Astrocyte (in vitro differentiated cells and primary cell): ENCODE measurements around the gene FKBP7. TPM values are rescaled to one million over a fixed set of nuclear protein-coding genes. Genes with fewer than 3 reads are reported as not detected.

ENCODE experiments used
- DNase-seq: peaks from one replicate; pipeline ENCODE4 v3.0.0-alpha.2; 2010; ENCODE audit warnings: low read depth
- FAIRE-seq: peaks from 2 replicates; lab custom pipeline; 2011; peaks lifted over from hg19 to GRCh38; lab: Jason Lieb, UNC
- H2AFZ ChIP-seq: 2 replicates; pipeline ENCODE4 v1.6.0; 2012; ENCODE audit warnings: low read depth, low read length, inconsistent platforms
- H3K27ac ChIP-seq: 2 replicates; pipeline ENCODE4 v1.5.1; 2011; ENCODE audit warnings: low read depth, low read length, inconsistent platforms
- H3K27me3 ChIP-seq: 2 replicates; pipeline ENCODE4 v1.6.0; 2011; ENCODE audit warnings: low read length, inconsistent platforms; ENCODE audit not compliant: insufficient read depth
- H3K36me3 ChIP-seq: 2 replicates; pipeline ENCODE4 v1.5.1; 2011; ENCODE audit warnings: low read length, inconsistent platforms; ENCODE audit not compliant: insufficient read depth
- H3K4me1 ChIP-seq: 2 replicates; pipeline ENCODE4 v1.5.1; 2011; ENCODE audit warnings: low read length, inconsistent platforms; ENCODE audit not compliant: insufficient read depth
- H3K4me2 ChIP-seq: 2 replicates; pipeline ENCODE4 v1.6.0; 2012; ENCODE audit warnings: low read length, inconsistent platforms
- H3K4me3 ChIP-seq: 2 replicates; pipeline ENCODE4 v1.5.1; 2011; ENCODE audit warnings: low read depth, mild to moderate bottlenecking, low read length, inconsistent platforms; ENCODE audit not compliant: insufficient read depth
- H3K79me2 ChIP-seq: 2 replicates; pipeline ENCODE4 v1.6.0; 2012; ENCODE audit warnings: mild to moderate bottlenecking, low read length, inconsistent platforms; ENCODE audit not compliant: insufficient read depth
- H3K9ac ChIP-seq: 2 replicates; pipeline ENCODE4 v1.6.0; 2012; ENCODE audit warnings: mild to moderate bottlenecking, low read length, inconsistent platforms
- H3K9me3 ChIP-seq: 2 replicates; pipeline ENCODE4 v1.5.1; 2012; ENCODE audit warnings: low read depth, mild to moderate bottlenecking, low read length, inconsistent platforms; ENCODE audit not compliant: insufficient read depth
- H4K20me1 ChIP-seq: 2 replicates; pipeline ENCODE4 v1.6.0; 2012; ENCODE audit warnings: low read length, inconsistent platforms; ENCODE audit not compliant: insufficient read depth
- H3K27ac Mint-ChIP-seq: one replicate; pipeline ENCODE4 v1.8.0; 2021; ENCODE audit warnings: mild to moderate bottlenecking, mixed read lengths; ENCODE audit not compliant: unreplicated experiment
- H3K27me3 Mint-ChIP-seq: one replicate; pipeline ENCODE4 v1.8.0; 2021; ENCODE audit warnings: low read depth, mixed read lengths; ENCODE audit not compliant: unreplicated experiment
- H3K36me3 Mint-ChIP-seq: one replicate; pipeline ENCODE4 v1.8.0; 2021; ENCODE audit warnings: low read depth, mixed read lengths; ENCODE audit not compliant: unreplicated experiment
- H3K4me1 Mint-ChIP-seq: one replicate; pipeline ENCODE4 v1.8.0; 2021; ENCODE audit warnings: low read depth, mixed read lengths; ENCODE audit not compliant: unreplicated experiment
- H3K4me3 Mint-ChIP-seq: one replicate; pipeline ENCODE4 v1.8.0; 2021; ENCODE audit warnings: mild to moderate bottlenecking, moderate library complexity, mixed read lengths; ENCODE audit not compliant: unreplicated experiment
- H3K9me3 Mint-ChIP-seq: one replicate; pipeline ENCODE4 v1.8.0; 2021; ENCODE audit warnings: mild to moderate bottlenecking, mixed read lengths; ENCODE audit not compliant: unreplicated experiment
- EZH2 ChIP-seq: IDR thresholded peaks from 2 replicates; pipeline ENCODE4 v1.6.1; 2012; ENCODE audit warnings: mild to moderate bottlenecking, low read length, inconsistent platforms; ENCODE audit not compliant: insufficient read depth
- total RNA-seq: library from RNA; stranded (reverse); gene quantifications from 2 replicates; pipeline ENCODE4 v1.2.1, GENCODE V29; 2021
- TF ChIP-seq, protein P1 (sequence below): IDR thresholded peaks from 2 replicates; pipeline ENCODE4 v1.5.1; 2011; ENCODE audit warnings: low read depth, mild to moderate bottlenecking, inconsistent platforms, low read length, moderate library complexity; ENCODE audit not compliant: insufficient read depth

The FKBP7 gene
- total RNA-seq, 1 donor from 2014 or later: 45.1 TPM

- no peaks in the 10 kb centered on the region for H3K9me3 Mint-ChIP-seq
- Histone ChIP-seq H3K27ac (no peak overlapping the region), H3K9me3 (no peaks in the 10 kb centered on the region), H3K36me3 (peaks cover 56% of the 10 kb centered on the region), H3K27me3 (no peaks in the 10 kb centered on the region), H4K20me1 (peaks cover 3% of the 10 kb centered on the region), H3K4me3 (no peak overlapping the region), H2AFZ (no peak overlapping the region), H3K79me2 (no peaks in the 10 kb centered on the region), H3K9ac (no peak overlapping the region), H3K4me2 (no peak overlapping the region), H3K4me1 (no peaks in the 10 kb centered on the region)
- H3K27me3 Mint-ChIP-seq: no peaks in the 10 kb centered on the region
- no peak overlapping the region for H3K4me3 Mint-ChIP-seq
- H3K27ac Mint-ChIP-seq: no peak overlapping the region
- peaks cover 2% of the 10 kb centered on the region for H3K4me1 Mint-ChIP-seq
- peak; percentile 17 for FAIRE-seq
- TF ChIP-seq, protein P1, sequence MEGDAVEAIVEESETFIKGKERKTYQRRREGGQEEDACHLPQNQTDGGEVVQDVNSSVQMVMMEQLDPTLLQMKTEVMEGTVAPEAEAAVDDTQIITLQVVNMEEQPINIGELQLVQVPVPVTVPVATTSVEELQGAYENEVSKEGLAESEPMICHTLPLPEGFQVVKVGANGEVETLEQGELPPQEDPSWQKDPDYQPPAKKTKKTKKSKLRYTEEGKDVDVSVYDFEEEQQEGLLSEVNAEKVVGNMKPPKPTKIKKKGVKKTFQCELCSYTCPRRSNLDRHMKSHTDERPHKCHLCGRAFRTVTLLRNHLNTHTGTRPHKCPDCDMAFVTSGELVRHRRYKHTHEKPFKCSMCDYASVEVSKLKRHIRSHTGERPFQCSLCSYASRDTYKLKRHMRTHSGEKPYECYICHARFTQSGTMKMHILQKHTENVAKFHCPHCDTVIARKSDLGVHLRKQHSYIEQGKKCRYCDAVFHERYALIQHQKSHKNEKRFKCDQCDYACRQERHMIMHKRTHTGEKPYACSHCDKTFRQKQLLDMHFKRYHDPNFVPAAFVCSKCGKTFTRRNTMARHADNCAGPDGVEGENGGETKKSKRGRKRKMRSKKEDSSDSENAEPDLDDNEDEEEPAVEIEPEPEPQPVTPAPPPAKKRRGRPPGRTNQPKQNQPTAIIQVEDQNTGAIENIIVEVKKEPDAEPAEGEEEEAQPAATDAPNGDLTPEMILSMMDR: no peak
- TF ChIP-seq EZH2: no peak
- H3K36me3 Mint-ChIP-seq: peaks cover 7% of the 10 kb centered on the region
- no peak for DNase-seq
Measured at GRCh38 chr2:178498137-178498536, 19.7 kb upstream of the FKBP7 start.

DNA sequence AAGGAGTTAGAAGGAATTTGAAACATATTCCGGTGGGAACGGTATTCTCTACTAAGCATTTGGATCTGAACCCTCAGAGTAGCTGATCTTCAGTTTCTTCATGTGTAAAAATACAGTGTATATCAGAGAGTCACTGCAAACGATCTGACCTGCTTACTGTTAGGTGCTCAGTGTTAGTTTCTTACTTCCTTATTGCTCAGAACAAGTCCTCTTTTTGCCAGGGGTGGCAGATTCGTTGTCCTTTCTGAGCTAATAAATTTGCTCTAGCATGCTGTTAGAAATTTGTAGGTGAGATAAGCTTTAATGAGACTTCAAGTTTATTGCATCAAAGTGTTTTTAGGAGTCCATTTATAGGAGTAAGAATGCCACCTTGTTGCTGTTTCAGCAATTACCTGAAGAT is 17.6 kb upstream of the FKBP7 start:
- no peaks in the 10 kb centered on the region for H3K27me3 ChIP-seq
- no peaks in the 10 kb centered on the region for H3K9me3 ChIP-seq
- H3K9ac ChIP-seq: no peak overlapping the region
- TF ChIP-seq, protein P1: no peak
- TF ChIP-seq EZH2: no peak
- FAIRE-seq (no peak), DNase-seq (no peak)
- H3K79me2 ChIP-seq: no peaks in the 10 kb centered on the region
- H3K36me3 ChIP-seq: peaks cover 47% of the 10 kb centered on the region
- H3K4me1 ChIP-seq: no peaks in the 10 kb centered on the region
- no peak overlapping the region for H3K4me3 ChIP-seq
- no peak overlapping the region for H3K27ac ChIP-seq
- Mint-ChIP-seq H3K27ac (no peak overlapping the region), H3K36me3 (peaks cover 10% of the 10 kb centered on the region), H3K9me3 (no peaks in the 10 kb centered on the region), H3K27me3 (no peaks in the 10 kb centered on the region), H3K4me3 (no peak overlapping the region), H3K4me1 (peaks cover 2% of the 10 kb centered on the region)
- H2AFZ ChIP-seq: no peak overlapping the region
- no peak overlapping the region for H3K4me2 ChIP-seq
- H4K20me1 ChIP-seq: peaks cover 3% of the 10 kb centered on the region

GRCh38 chr2:178491612-178492011 is 13.2 kb upstream of the FKBP7 start:
- Histone ChIP-seq H3K4me2 (no peak overlapping the region), H2AFZ (no peak overlapping the region), H3K9ac (no peak overlapping the region), H3K79me2 (peaks cover 30% of the 10 kb centered on the region), H3K27ac (no peak overlapping the region), H3K4me1 (no peaks in the 10 kb centered on the region), H3K36me3 (peaks cover 31% of the 10 kb centered on the region), H3K9me3 (no peaks in the 10 kb centered on the region), H3K4me3 (no peak overlapping the region), H4K20me1 (peaks cover 28% of the 10 kb centered on the region), H3K27me3 (no peaks in the 10 kb centered on the region)
- H3K27me3 Mint-ChIP-seq: no peaks in the 10 kb centered on the region
- no peaks in the 10 kb centered on the region for H3K9me3 Mint-ChIP-seq
- DNase-seq: no peak
- FAIRE-seq: no peak
- H3K4me1 Mint-ChIP-seq: no peaks in the 10 kb centered on the region
- no peak for TF ChIP-seq EZH2
- TF ChIP-seq, protein P1: no peak
- no peak overlapping the region for H3K27ac Mint-ChIP-seq
- H3K4me3 Mint-ChIP-seq: no peak overlapping the region
- H3K36me3 Mint-ChIP-seq: peaks cover 16% of the 10 kb centered on the region
